ENCODE results near the gene TMEM25. TPM values are rescaled to one million over a fixed set of nuclear protein-coding genes. Genes with fewer than 3 reads are reported as not detected.
A peak's percentile ranks its signal among the peaks of the same experiment; 100 is the strongest.

Gene TMEM25
- total and polyA plus RNA-seq, 2 of the 13 experiments (the other 11 are each of a cell fraction or from before 2014, with no cell fraction given), result 7.5 to 17.2 TPM

DNA sequence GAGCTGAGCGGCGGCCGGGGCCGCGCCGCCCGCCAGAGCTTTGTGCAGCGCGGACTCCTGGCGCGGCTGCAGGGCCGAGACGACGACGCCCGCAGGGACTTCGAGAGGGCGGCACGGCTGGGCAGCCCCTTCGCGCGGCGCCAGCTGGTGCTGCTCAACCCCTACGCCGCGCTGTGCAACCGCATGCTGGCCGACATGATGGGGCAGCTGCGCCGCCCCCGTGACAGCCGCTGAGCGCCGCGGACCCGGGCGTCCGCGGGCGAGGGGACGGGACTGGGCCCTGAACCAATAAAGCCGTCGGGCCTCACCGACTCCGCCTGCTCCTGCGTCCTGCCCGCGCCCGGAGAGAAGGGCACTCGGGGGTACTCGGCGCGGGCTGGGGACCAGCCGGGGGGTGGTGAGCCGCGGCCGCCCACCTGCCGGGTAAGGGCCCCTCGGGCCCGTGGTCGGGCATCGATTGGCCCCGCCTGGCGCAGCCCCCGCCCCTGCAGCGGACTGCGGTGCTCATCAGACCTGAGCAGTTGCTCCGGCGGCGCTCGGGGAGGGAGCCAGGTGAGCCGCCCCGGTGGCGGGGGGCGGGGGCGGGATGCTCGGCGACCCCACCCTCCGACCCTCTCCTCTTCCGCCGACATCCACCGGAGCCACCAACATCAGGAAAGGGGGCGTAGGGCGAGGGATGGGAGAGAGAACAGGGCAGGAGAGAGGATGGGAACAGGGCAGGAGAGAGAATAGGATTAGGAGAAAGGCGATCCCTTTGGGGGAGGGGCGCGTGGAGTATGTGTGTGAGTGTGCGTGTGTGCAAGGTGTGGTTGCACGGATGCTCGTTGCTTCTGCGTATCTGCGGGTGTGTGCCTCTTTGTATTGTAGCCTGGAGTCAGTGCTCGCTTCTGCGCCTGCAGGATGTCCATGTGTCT, at the start of gene TMEM25 (continued):
- peak; percentile 89 for TF ChIP-seq ZNF687 (CRISPR knock-in tag; IDR thresholded peaks at IDR 0.05)
- no peak for TF ChIP-seq ZNF337 (CRISPR knock-in tag; IDR thresholded peaks at IDR 0.05; ENCODE audit: borderline replicate concordance, low read depth)
- no peak; the same call in 1 of the 2 replicates for TF ChIP-seq FOXA3 (CRISPR knock-in tag; IDR thresholded peaks at IDR 0.05)
- no peak for TF ChIP-seq ZNF30 (CRISPR knock-in tag; IDR thresholded peaks at IDR 0.05)
- TF ChIP-seq TEAD2 (CRISPR knock-in tag; IDR thresholded peaks at IDR 0.05), result no peak; the same call in 1 of the 2 replicates
- TF ChIP-seq TFDP1 (CRISPR knock-in tag; IDR thresholded peaks at IDR 0.05; ENCODE audit: borderline replicate concordance), result 0 out of 2 replicates have a peak, but pooled peaks have one; percentile 25
- TF ChIP-seq SNAI1 (CRISPR knock-in tag; IDR thresholded peaks at IDR 0.05; ENCODE audit: borderline replicate concordance), result peak; percentile 63; the same call in 1 of the 2 replicates
- no peak for TF ChIP-seq ZNF792 (CRISPR knock-in tag; IDR thresholded peaks at IDR 0.05)
- TF ChIP-seq SKIL (CRISPR knock-in tag; IDR thresholded peaks at IDR 0.05; ENCODE audit: borderline replicate concordance), result peak; percentile 25; the same call in 1 of the 2 replicates
- TF ChIP-seq ZNF883 (CRISPR knock-in tag; IDR thresholded peaks at IDR 0.05; ENCODE audit: not compliant biosample characterization), result peak; percentile 18
- TF ChIP-seq DDIT3 (CRISPR knock-in tag; IDR thresholded peaks at IDR 0.05), result no peak
- TF ChIP-seq ZNF577 (CRISPR knock-in tag; IDR thresholded peaks at IDR 0.05; ENCODE audit: borderline replicate concordance, low read depth), result no peak
- no peak for TF ChIP-seq TGIF2 (CRISPR knock-in tag; IDR thresholded peaks at IDR 0.05)
- TF ChIP-seq ZFP62 (CRISPR knock-in tag; IDR thresholded peaks at IDR 0.05), result no peak
- TF ChIP-seq, protein P1, sequence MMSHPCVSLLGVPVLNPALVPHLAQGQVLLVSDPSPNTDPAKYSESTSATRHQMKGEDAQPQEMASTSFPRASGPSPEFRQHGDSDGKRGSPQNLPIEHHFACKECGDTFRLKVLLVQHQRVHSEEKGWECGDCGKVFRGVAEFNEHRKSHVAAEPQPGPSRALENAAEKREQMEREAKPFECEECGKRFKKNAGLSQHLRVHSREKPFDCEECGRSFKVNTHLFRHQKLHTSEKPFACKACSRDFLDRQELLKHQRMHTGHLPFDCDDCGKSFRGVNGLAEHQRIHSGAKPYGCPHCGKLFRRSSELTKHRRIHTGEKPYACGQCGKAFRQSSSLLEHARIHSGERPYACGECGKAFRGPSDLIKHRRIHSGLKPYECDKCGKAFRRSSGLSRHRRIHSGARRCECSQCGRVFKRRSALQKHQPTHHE (CRISPR knock-in tag; IDR thresholded peaks at IDR 0.05; ENCODE audit: borderline replicate concordance), result peak; percentile 88; the same call in 1 of the 2 replicates
- 0 out of 2 replicates have a peak, but pooled peaks have one; percentile 67 for TF ChIP-seq ISX (CRISPR knock-in tag; conservative IDR thresholded peaks at IDR 0.05)
- no peak for TF ChIP-seq ZNF75D (CRISPR knock-in tag; IDR thresholded peaks at IDR 0.05; ENCODE audit: borderline replicate concordance)

All from HepG2 (cell line).